AG04449 (cell line): ENCODE measurements around the gene ZNF445.
"Not testable (repeated sequence)": the region's sequence is repeated elsewhere in the genome, so short reads cannot be mapped to it uniquely, and the experiment has no call there.

Experiments
- CTCF ChIA-PET: fragments of 350-600 bp; formaldehyde crosslinking; extraction: SDS; loops from one replicate; lab custom pipeline; 2021; ENCODE audit warnings: antibody characterized with exemption; lab: Yijun Ruan, JAX
- POLR2A ChIA-PET: fragments of 400-600, 350-600 bp; formaldehyde crosslinking; extraction: SDS; loops from one replicate; lab custom pipeline; 2020; ENCODE audit warnings: antibody characterized with exemption, inconsistent platforms; lab: Yijun Ruan, JAX
- DNase-seq: peaks from one replicate; pipeline ENCODE4 v3.0.0-alpha.2; 2010; ENCODE audit warnings: low read depth, low spot score
- H3K4me3 ChIP-seq: 2 replicates; pipeline ENCODE4 v1.5.1; 2011; ENCODE audit warnings: low read depth, mild to moderate bottlenecking, control low read depth, low read length
- CTCF ChIP-seq: IDR thresholded peaks from one replicate; pipeline ENCODE4 v1.5.1; 2011; ENCODE audit warnings: mild to moderate bottlenecking, moderate library complexity, low read length, control low read depth, inconsistent platforms; ENCODE audit not compliant: insufficient read depth; ENCODE audit errors: missing control alignments

Gene ZNF445

GRCh38 chr3:44469914-44470313 is 7.6 kb downstream of the ZNF445 start:
- CTCF ChIA-PET = no interaction called here
- POLR2A ChIA-PET = no interaction called here
- no peak for TF ChIP-seq CTCF
- no peak for DNase-seq
- no peak overlapping the region for H3K4me3 ChIP-seq

- DNase-seq = no peak
- ChIA-PET CTCF (no interaction called here), POLR2A (no interaction called here)
- H3K4me3 ChIP-seq = no peak overlapping the region
- no peak for TF ChIP-seq CTCF
These were observed 8.6 kb downstream of the ZNF445 start for GRCh38 chr3:44468572-44469520.

- DNase-seq, CTCF ChIA-PET, POLR2A ChIA-PET, H3K4me3 ChIP-seq: not testable (repeated sequence)
These were observed 9.4 kb downstream of the ZNF445 start for GRCh38 chr3:44468099-44468537.

GRCh38 chr3:44467241-44467640 is 10.2 kb downstream of the ZNF445 start:
- ChIA-PET CTCF (interaction anchor here (1.5 kb wide), 1 partner anchor 66 kb away, joined by 3 read pairs; no protein-coding TSS in a partner anchor), POLR2A (no interaction called here)
- no peak for TF ChIP-seq CTCF
- no peak for DNase-seq
- H3K4me3 ChIP-seq = no peak overlapping the region

- DNase-seq, H3K4me3 ChIP-seq, CTCF ChIA-PET, POLR2A ChIA-PET: not testable (repeated sequence)
These were observed 12.6 kb downstream of the ZNF445 start for GRCh38 chr3:44464920-44465319.

GRCh38 chr3:44464509-44464908 is 13.0 kb downstream of the ZNF445 start:
- CTCF ChIA-PET = no interaction called here

GRCh38 chr3:44460050-44460449 is 17.4 kb downstream of the ZNF445 start:
- POLR2A ChIA-PET = not testable (repeated sequence)

More at GRCh38 chr3:44464509-44464908, 13.0 kb downstream of the ZNF445 start:
- no peak overlapping the region for H3K4me3 ChIP-seq
- no peak for TF ChIP-seq CTCF
- DNase-seq = no peak
- POLR2A ChIA-PET = no interaction called here

GRCh38 chr3:44455318-44455717 is 22.2 kb downstream of the ZNF445 start:
- no peak for DNase-seq
- POLR2A ChIA-PET = no interaction called here

More at GRCh38 chr3:44460050-44460449, 17.4 kb downstream of the ZNF445 start:
- H3K4me3 ChIP-seq, CTCF ChIA-PET, DNase-seq: not testable (repeated sequence)

More at GRCh38 chr3:44455318-44455717, 22.2 kb downstream of the ZNF445 start:
- CTCF ChIA-PET = no interaction called here
- TF ChIP-seq CTCF = no peak
- H3K4me3 ChIP-seq = no peak overlapping the region
